Fibroblast of the aortic adventitia (primary cell): Measurements from ENCODE around the gene GAS7. TPM values are rescaled to one million over a fixed set of nuclear protein-coding genes. Genes with fewer than 3 reads are reported as not detected.

ENCODE experiments used
- DNase-seq: peaks from one replicate; pipeline ENCODE4 v3.0.0-alpha.2; 2010; ENCODE audit warnings: low read depth
- H3K4me3 ChIP-seq: 2 replicates; pipeline ENCODE4 v1.5.1; 2011; ENCODE audit warnings: low read depth, mild to moderate bottlenecking, control low read depth, low read length, moderate library complexity
- CTCF ChIP-seq: IDR thresholded peaks from 2 replicates; pipeline ENCODE4 v1.5.1; 2011; ENCODE audit warnings: mild to moderate bottlenecking, low read length, control low read depth, inconsistent platforms; ENCODE audit not compliant: insufficient read depth
- total RNA-seq: library from RNA; depleted of rRNA; stranded (reverse); fragments of >200 nt; gene quantifications from 2 replicates; pipeline ENCODE4 v1.2.3, GENCODE V29; 2012; ENCODE audit warnings: low replicate concordance

The GAS7 gene
- total RNA-seq, 1 donor, result 7.0 TPM

- no peak for TF ChIP-seq CTCF
- no peak overlapping the region for H3K4me3 ChIP-seq
- DNase-seq, result no peak
These were observed 293.9 kb downstream of the GAS7 start for GRCh38 chr17:9904277-9905077.

DNA sequence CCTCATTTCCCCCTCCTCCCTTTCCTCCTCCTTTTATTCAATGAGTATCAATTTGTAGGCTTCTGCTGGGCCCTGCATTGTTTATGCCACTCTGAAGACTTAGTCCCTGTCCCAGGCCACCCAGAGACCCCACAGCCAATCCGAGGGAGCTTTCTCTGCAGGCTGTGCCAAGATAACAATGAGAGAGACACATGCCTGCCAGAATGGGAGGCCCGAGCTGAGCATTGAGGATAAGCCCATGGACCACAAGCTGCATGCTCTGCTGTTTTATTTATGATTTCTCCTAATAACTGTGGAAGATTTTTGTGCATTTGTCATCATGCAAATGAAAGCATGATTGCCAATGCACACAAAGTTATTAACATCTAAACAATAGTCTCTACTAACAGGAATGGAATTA, 296.3 kb downstream of the GAS7 start:
- no peak for TF ChIP-seq CTCF
- H3K4me3 ChIP-seq, result no peak overlapping the region
- no peak for DNase-seq

DNA sequence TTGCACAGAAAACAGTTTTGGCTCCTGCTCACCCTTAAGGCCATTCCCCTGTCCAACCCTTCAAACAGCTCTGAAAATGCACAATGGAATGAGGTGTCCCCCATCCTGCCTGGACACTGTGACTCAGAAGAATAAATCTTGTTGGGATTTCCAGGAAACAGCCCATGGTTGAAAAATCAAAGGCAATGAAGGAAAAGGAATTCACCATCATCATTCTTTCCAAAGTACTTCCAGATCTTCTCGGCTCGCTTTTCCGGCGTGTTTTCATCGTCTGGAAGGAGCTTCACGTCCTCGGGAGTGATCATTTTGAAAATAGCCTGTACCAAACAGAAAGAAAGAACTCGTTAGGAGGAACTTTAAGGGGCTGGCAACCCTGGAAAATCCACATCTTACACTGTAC, 297.6 kb downstream of the GAS7 start:
- H3K4me3 ChIP-seq, result no peak overlapping the region
- no peak for TF ChIP-seq CTCF
- DNase-seq, result peak; percentile 58

DNA sequence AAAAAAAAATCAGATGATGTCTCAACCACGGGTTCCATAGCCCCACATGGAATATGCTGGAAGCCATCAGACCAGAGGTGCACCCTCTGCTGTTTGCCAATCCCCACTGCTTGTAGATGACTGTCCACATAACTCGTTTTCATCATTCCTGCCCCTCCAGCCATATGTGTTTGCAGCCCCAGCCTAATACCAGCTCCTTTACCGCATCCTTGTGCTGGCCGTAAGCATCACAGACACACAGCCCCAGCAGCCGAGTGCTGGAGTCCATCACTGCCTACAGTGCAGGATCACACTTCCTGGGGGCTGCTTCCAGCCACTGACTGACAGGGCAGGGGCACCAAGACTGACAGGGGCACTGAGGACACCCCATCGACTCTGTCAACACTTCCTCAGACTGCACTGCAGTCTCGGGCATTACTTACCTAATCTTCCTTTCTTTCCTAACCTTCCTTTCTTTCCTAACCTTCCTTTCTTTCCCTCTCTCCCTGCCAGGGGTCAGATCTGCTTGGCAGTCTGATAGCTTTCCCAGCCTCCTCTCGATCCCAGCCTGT, 298.3 kb downstream of the GAS7 start:
- DNase-seq, result no peak
- H3K4me3 ChIP-seq, result no peak overlapping the region
- TF ChIP-seq CTCF, result no peak

DNA sequence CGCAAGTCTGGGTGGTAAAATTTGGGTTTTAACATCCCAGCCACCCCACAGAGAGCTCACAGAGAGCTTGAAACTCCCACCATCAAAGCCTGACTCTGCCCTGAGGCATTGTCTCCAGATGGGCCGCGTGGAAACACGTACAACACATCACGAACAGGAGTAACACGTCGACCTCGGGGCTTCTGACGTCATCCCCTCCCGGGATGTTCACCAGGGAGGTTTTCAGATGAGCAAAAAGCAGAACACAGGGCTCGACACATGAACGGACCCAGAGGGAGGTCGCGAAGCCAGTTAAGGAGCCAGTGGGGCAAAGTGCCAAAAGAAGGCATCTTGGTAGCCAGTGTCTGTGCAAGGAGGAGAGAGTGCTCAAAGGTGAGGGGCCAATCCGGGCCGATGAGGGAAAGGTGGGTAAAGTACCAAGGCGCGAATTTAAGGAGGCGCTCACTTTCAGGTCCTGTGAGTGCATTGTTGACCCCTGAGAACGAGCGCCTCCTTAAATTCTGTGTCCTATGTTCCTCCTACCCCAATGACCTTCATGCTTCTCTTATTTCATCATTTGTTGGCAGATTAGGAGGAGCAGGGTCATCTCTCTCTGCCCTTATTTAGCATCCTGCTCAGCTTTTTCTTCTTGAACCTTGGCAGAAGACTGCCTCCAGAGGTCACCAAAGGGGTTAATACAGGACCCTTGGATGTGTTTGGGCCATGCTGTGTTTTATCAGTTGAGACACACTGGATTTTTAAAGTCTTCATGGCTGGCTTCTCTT, 298.9 kb downstream of the GAS7 start:
- no peak for TF ChIP-seq CTCF
- H3K4me3 ChIP-seq, result no peak overlapping the region
- no peak for DNase-seq

GRCh38 chr17:9898812-9899211, 299.6 kb downstream of the GAS7 start:
- no peak for TF ChIP-seq CTCF
- no peak overlapping the region for H3K4me3 ChIP-seq
- DNase-seq, result no peak
